ENCODE measurements around the gene MMP19.

Gene MMP19

DNA sequence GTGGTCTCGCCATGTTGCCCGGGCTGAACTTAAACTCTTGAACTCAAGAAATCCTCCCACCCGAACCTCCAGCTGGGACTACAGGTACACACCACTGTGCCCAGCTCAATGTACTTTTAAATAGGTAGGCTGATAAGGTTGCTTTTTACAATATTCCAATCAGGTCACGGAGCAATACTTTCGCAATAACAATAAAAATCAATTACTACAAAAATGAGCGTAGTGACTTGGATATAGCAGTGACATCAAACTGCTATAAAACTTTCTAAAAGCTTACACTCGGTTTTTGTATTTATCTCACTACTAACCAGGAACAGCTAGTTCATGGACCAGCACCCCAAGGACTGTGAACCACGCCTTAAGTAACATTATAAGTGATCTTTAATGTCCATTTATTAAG lies 35.8 kb downstream of the MMP19 start:
- Histone ChIP-seq H3K9ac (ENCODE audit: low read length) (no peak overlapping the region), H3K27ac (ENCODE audit: low read depth, low read length) (no peak overlapping the region), H3K9me3 (ENCODE audit: low read length) (no peaks in the 10 kb centered on the region), H3K27me3 (ENCODE audit: control insufficient read depth in 1 of 2, insufficient read depth in 2 of 2, low read length in 2 of 2) (no peaks in the 10 kb centered on the region), H3K36me3 (ENCODE audit: insufficient read depth, low read length) (peaks cover 10% of the 10 kb centered on the region), H3K4me3 (ENCODE audit: low read depth in 1 of 2, low read length in 2 of 2) (no peak overlapping the region), H3K4me1 (ENCODE audit: insufficient read depth, low read length) (no peaks in the 10 kb centered on the region)

- no peaks in the 10 kb centered on the region for H3K27me3 ChIP-seq (ENCODE audit: control insufficient read depth in 1 of 2, insufficient read depth in 2 of 2, low read length in 2 of 2)
- H3K9ac ChIP-seq (ENCODE audit: low read length): no peak overlapping the region
- peaks cover 61% of the 10 kb centered on the region for H3K36me3 ChIP-seq (ENCODE audit: insufficient read depth, low read length)
- no peaks in the 10 kb centered on the region for H3K9me3 ChIP-seq (ENCODE audit: low read length)
- H3K27ac ChIP-seq (ENCODE audit: low read depth, low read length): no peak overlapping the region
- no peaks in the 10 kb centered on the region for H3K4me1 ChIP-seq (ENCODE audit: insufficient read depth, low read length)
- H3K4me3 ChIP-seq (ENCODE audit: low read depth in 1 of 2, low read length in 2 of 2): no peak overlapping the region
Observed at GRCh38 chr12:55797550-55797949, 45.2 kb downstream of the MMP19 start.

DNA sequence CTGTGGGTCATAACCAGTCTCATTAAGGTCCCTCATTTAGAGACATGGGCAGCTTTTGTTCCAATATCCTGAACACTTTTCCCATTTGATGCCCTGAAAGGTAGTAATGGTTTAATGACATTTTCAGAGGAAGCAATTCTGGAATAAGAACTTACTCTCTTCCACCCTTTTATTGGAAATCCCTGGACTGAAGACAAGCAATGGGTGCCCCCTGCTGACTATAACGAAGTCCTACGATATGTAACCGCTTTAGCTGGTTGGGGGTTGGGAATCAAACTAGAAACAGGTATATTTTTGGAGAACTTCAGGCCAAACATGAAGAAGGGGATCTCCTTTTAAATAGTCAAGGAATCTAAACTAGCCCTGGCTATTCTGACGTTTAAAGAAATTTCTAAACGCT lies 45.7 kb downstream of the MMP19 start:
- no peak overlapping the region for H3K4me3 ChIP-seq (ENCODE audit: low read depth in 1 of 2, low read length in 2 of 2)
- no peaks in the 10 kb centered on the region for H3K9me3 ChIP-seq (ENCODE audit: low read length)
- H3K27me3 ChIP-seq (ENCODE audit: control insufficient read depth in 1 of 2, insufficient read depth in 2 of 2, low read length in 2 of 2): no peaks in the 10 kb centered on the region
- peaks cover 61% of the 10 kb centered on the region for H3K36me3 ChIP-seq (ENCODE audit: insufficient read depth, low read length)
- H3K27ac ChIP-seq (ENCODE audit: low read depth, low read length): no peak overlapping the region
- no peak overlapping the region for H3K9ac ChIP-seq (ENCODE audit: low read length)
- no peaks in the 10 kb centered on the region for H3K4me1 ChIP-seq (ENCODE audit: insufficient read depth, low read length)

DNA sequence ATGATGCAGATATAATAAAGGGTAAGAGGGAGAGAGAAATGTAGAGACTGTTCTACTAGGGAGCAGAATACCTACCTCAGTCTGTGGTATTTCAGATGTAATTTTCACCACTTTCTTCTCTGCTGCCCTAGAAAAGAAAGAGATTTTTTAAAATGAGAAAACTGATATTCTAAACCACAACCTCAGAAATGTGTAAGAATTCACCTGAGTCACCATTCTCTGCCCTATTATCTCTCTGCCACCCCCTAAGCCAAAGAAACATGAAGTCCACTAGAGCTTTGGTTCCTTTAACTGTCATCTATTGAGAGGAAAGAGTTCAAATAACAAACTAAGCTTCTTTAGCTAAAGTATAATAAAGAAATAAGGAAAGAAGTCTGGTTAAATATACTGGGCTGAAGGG lies 46.8 kb downstream of the MMP19 start:
- Histone ChIP-seq H3K4me1 (ENCODE audit: insufficient read depth, low read length) (no peaks in the 10 kb centered on the region), H3K9me3 (ENCODE audit: low read length) (no peaks in the 10 kb centered on the region), H3K36me3 (ENCODE audit: insufficient read depth, low read length) (peaks cover 56% of the 10 kb centered on the region)

DNA sequence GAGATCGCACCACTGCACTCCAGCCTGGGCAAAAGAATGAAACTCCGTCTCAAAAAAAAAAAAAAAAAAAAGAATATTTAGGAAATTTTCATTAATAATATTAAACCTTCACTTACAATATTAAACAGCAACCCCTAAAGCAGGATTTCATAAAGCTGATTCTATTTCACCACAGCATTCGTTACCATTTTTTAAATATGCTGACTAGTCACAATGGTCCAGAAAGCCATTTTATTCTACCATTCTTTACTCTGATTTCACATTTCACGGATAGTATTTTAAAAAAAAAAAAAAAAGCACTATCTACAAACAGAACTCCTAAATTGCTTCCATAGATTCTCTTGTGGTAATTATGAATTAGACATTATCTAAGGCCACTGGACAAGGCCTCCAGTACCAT lies 52.8 kb downstream of the MMP19 start:
- Histone ChIP-seq H3K27me3 (ENCODE audit: control insufficient read depth in 1 of 2, insufficient read depth in 2 of 2, low read length in 2 of 2) (no peaks in the 10 kb centered on the region), H3K27ac (ENCODE audit: low read depth, low read length) (no peak overlapping the region), H3K9ac (ENCODE audit: low read length) (no peak overlapping the region), H3K9me3 (ENCODE audit: low read length) (no peaks in the 10 kb centered on the region), H3K4me3 (ENCODE audit: low read depth in 1 of 2, low read length in 2 of 2) (no peak overlapping the region), H3K36me3 (ENCODE audit: insufficient read depth, low read length) (peaks cover 57% of the 10 kb centered on the region), H3K4me1 (ENCODE audit: insufficient read depth, low read length) (no peaks in the 10 kb centered on the region)

More for the DNA sequence above, 46.8 kb downstream of the MMP19 start:
- no peak overlapping the region for H3K27ac ChIP-seq (ENCODE audit: low read depth, low read length)
- no peak overlapping the region for H3K4me3 ChIP-seq (ENCODE audit: low read depth in 1 of 2, low read length in 2 of 2)
- no peaks in the 10 kb centered on the region for H3K27me3 ChIP-seq (ENCODE audit: control insufficient read depth in 1 of 2, insufficient read depth in 2 of 2, low read length in 2 of 2)
- no peak overlapping the region for H3K9ac ChIP-seq (ENCODE audit: low read length)

DNA sequence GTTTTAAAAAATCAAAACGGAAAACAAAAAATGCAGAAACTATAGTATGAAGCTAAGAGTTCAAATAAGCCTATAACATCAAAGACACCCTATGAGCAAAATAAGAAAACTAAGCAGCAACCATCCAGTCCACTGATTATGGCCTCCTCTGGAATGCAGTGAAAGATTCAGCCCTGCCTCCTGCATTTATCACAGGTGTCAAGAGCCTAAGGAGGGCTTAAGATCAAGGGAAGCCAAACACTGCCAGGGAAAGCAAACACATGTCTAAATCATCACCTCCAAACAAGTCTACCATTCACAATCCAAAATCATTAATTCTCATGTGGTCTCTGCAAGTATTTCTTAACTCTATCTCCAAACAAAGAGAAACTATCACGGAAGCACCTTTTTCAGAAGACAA lies 53.6 kb downstream of the MMP19 start:
- H3K4me1 ChIP-seq (ENCODE audit: insufficient read depth, low read length): no peaks in the 10 kb centered on the region
- peaks cover 57% of the 10 kb centered on the region for H3K36me3 ChIP-seq (ENCODE audit: insufficient read depth, low read length)

DNA sequence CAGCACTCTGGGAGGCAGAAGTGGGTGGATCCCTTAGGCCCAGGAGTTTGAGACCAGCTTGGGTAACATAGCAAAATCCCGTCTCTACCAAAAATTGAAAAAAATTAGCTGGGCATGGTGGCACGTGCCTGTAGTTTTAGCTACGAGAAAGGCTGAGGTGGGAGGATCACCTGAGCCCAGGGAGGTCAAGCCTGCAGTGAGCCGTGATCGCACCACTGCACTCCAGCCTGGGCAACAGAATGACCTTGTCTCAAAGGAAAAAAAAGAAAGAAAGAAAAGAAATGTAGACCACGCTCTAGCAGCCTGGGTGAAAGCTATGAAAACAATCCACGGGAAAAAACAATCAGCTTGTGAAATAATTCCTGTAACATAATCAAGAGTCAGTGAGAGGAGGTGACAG lies 54.2 kb downstream of the MMP19 start:
- Histone ChIP-seq H3K9ac (ENCODE audit: low read length) (no peak overlapping the region), H3K9me3 (ENCODE audit: low read length) (no peaks in the 10 kb centered on the region), H3K27ac (ENCODE audit: low read depth, low read length) (no peak overlapping the region), H3K4me1 (ENCODE audit: insufficient read depth, low read length) (no peaks in the 10 kb centered on the region), H3K4me3 (ENCODE audit: low read depth in 1 of 2, low read length in 2 of 2) (no peak overlapping the region), H3K27me3 (ENCODE audit: control insufficient read depth in 1 of 2, insufficient read depth in 2 of 2, low read length in 2 of 2) (no peaks in the 10 kb centered on the region), H3K36me3 (ENCODE audit: insufficient read depth, low read length) (peaks cover 58% of the 10 kb centered on the region)

More for the DNA sequence above, 53.6 kb downstream of the MMP19 start:
- Histone ChIP-seq H3K27me3 (ENCODE audit: control insufficient read depth in 1 of 2, insufficient read depth in 2 of 2, low read length in 2 of 2) (no peaks in the 10 kb centered on the region), H3K9ac (ENCODE audit: low read length) (no peak overlapping the region), H3K4me3 (ENCODE audit: low read depth in 1 of 2, low read length in 2 of 2) (no peak overlapping the region), H3K9me3 (ENCODE audit: low read length) (no peaks in the 10 kb centered on the region), H3K27ac (ENCODE audit: low read depth, low read length) (no peak overlapping the region)
